Loucy (cell line): ENCODE measurements around the gene PEDS1.
"Not testable (repeated sequence)": the region's sequence is repeated elsewhere in the genome, so short reads cannot be mapped to it uniquely, and the experiment has no call there.

Experiments used
- H2AFZ ChIP-seq: fragments of 200-600 bp; sonication (generic); 2 replicates; pipeline ENCODE4 v1.6.0; 2016; ENCODE audit warnings: antibody characterized with exemption, mild to moderate bottlenecking, low read length, moderate library complexity
- H3F3A ChIP-seq: fragments of 200-600 bp; 2 replicates; pipeline ENCODE4 v1.6.0; 2016; ENCODE audit warnings: antibody characterized with exemption, low read depth, mild to moderate bottlenecking
- H3K27me3 ChIP-seq: fragments of 200-600 bp; sonication (generic); 2 replicates; pipeline ENCODE4 v1.6.1; 2014; ENCODE audit warnings: low read length, mild to moderate bottlenecking; ENCODE audit not compliant: insufficient read depth, poor library complexity, severe bottlenecking
- H3K36me3 ChIP-seq: fragments of 200-600 bp; sonication (generic); 2 replicates; pipeline ENCODE4 v1.6.1; 2016; ENCODE audit warnings: low read length; ENCODE audit not compliant: insufficient read depth
- H3K4me1 ChIP-seq: fragments of 200-600 bp; sonication (generic); 2 replicates; pipeline ENCODE4 v1.5.1; 2014; ENCODE audit warnings: low read length, mild to moderate bottlenecking; ENCODE audit not compliant: insufficient read depth, poor library complexity, severe bottlenecking
- H3K4me2 ChIP-seq: fragments of 200-600 bp; sonication (generic); 2 replicates; pipeline ENCODE4 v1.6.0; 2014; ENCODE audit warnings: antibody characterized with exemption, low read length, low read depth, mild to moderate bottlenecking; ENCODE audit not compliant: poor library complexity, severe bottlenecking
- H3K4me3 ChIP-seq: fragments of 200-600 bp; sonication (generic); 2 replicates; pipeline ENCODE4 v1.5.1; 2014; ENCODE audit warnings: low read length, mild to moderate bottlenecking, mixed read lengths; ENCODE audit not compliant: poor library complexity, severe bottlenecking
- H3K79me2 ChIP-seq: fragments of 200-600 bp; sonication (generic); 2 replicates; pipeline ENCODE4 v1.6.1; 2014; ENCODE audit warnings: low read length; ENCODE audit not compliant: insufficient read depth
- H3K9ac ChIP-seq: fragments of 200-600 bp; sonication (generic); 2 replicates; pipeline ENCODE4 v1.6.0; 2014; ENCODE audit warnings: mild to moderate bottlenecking, low read depth, low read length, moderate library complexity; ENCODE audit not compliant: poor library complexity, severe bottlenecking
- H3K9me2 ChIP-seq: fragments of 200-600 bp; sonication (generic); replicated peaks from 2 replicates; pipeline ENCODE4 v1.6.1; 2016; ENCODE audit warnings: low read depth, low read length, mixed read lengths
- H3K9me3 ChIP-seq: fragments of 200-600 bp; sonication (generic); 2 replicates; pipeline ENCODE4 v1.6.1; 2014; ENCODE audit warnings: mild to moderate bottlenecking, antibody characterized with exemption, low read length, low read depth; ENCODE audit not compliant: insufficient read depth
- H4K20me1 ChIP-seq: fragments of 200-600 bp; sonication (generic); 2 replicates; pipeline ENCODE4 v1.6.0; 2014; ENCODE audit warnings: antibody characterized with exemption, low read length, mild to moderate bottlenecking; ENCODE audit not compliant: insufficient read depth, poor library complexity, severe bottlenecking
- EZH2phosphoT487 ChIP-seq: fragments of 200-600 bp; IDR thresholded peaks from 2 replicates; pipeline ENCODE4 v1.6.1; 2018; ENCODE audit warnings: antibody characterized with exemption, mild to moderate bottlenecking, moderate library complexity, borderline replicate concordance
- TF ChIP-seq, protein P1 (sequence below): fragments of 200-600 bp; sonication (generic); conservative IDR thresholded peaks from 2 replicates; pipeline ENCODE4 v1.5.1; 2014; ENCODE audit warnings: mild to moderate bottlenecking, antibody characterized with exemption, low read length

The PEDS1 gene

DNA sequence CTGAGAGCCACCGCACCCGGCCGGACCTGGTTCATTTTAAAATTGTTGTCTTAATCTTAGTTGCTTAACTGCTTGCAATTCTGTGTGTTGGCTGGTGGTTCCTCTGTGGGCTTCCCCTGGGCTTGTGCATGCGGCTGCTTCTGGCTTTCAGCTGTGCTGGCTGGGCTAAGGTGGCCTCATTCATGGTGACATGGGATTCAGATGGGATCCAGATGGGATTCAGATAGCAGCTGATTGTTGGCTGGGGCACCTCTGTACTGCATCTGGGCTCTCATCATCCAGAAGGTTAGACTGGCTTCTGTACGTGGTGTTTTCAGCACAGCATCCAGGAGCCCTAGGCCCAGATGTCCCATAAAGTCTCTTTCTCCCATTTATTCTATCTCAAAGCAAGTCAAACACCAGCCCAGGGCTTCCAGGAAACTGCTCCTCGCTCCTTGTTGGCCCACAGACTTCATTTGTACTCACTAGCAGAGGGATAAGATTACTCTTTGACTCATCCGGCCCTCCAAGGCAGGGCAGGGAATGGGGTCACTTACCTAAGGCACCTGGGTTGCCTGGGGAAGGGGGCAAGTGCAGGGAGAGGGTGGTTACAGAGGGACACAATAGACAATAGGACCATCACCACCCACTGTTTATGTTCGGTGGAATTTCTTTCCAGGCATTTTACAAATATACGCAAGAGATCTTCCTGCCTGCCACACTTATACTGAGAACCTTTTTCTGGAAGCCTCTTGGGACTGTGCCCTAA lies 10.2 kb upstream of the PEDS1 start:
- H3K4me1 ChIP-seq: peaks cover 10% of the 10 kb centered on the region
- TF ChIP-seq EZH2phosphoT487: no peak
- TF ChIP-seq, protein P1, sequence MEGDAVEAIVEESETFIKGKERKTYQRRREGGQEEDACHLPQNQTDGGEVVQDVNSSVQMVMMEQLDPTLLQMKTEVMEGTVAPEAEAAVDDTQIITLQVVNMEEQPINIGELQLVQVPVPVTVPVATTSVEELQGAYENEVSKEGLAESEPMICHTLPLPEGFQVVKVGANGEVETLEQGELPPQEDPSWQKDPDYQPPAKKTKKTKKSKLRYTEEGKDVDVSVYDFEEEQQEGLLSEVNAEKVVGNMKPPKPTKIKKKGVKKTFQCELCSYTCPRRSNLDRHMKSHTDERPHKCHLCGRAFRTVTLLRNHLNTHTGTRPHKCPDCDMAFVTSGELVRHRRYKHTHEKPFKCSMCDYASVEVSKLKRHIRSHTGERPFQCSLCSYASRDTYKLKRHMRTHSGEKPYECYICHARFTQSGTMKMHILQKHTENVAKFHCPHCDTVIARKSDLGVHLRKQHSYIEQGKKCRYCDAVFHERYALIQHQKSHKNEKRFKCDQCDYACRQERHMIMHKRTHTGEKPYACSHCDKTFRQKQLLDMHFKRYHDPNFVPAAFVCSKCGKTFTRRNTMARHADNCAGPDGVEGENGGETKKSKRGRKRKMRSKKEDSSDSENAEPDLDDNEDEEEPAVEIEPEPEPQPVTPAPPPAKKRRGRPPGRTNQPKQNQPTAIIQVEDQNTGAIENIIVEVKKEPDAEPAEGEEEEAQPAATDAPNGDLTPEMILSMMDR: no peak
- no peak overlapping the region for H3K4me2 ChIP-seq

GRCh38 chr20:50161494-50161893 lies 8.0 kb upstream of the PEDS1 start:
- not testable (repeated sequence) for H3K9me2 ChIP-seq, H3K27me3 ChIP-seq, H3K79me2 ChIP-seq, H4K20me1 ChIP-seq, H3K9me3 ChIP-seq, H3K4me3 ChIP-seq, H3K9ac ChIP-seq, H3F3A ChIP-seq, H2AFZ ChIP-seq, H3K36me3 ChIP-seq, H3K4me2 ChIP-seq
- H3K4me1 ChIP-seq: peaks cover 10% of the 10 kb centered on the region

More for the DNA sequence above, 10.2 kb upstream of the PEDS1 start:
- no peaks in the 10 kb centered on the region for H3K79me2 ChIP-seq
- no peaks in the 10 kb centered on the region for H3K36me3 ChIP-seq
- no peaks in the 10 kb centered on the region for H3K9me2 ChIP-seq
- H2AFZ ChIP-seq: no peak overlapping the region
- H3K9ac ChIP-seq: no peak overlapping the region
- H3K4me3 ChIP-seq: no peak overlapping the region
- H3K27me3 ChIP-seq: no peaks in the 10 kb centered on the region
- no peaks in the 10 kb centered on the region for H3F3A ChIP-seq
- H4K20me1 ChIP-seq: no peaks in the 10 kb centered on the region
- no peaks in the 10 kb centered on the region for H3K9me3 ChIP-seq

GRCh38 chr20:50153153-50153499 lies 397 bp downstream of the PEDS1 start:
- Histone ChIP-seq H3K9me2 (no peaks in the 10 kb centered on the region), H3K36me3 (no peaks in the 10 kb centered on the region; the same call in 1 of the 2 replicates), H4K20me1 (peaks cover 29% of the 10 kb centered on the region), H3K9ac (peak overlapping the region; percentile 95), H2AFZ (peak overlapping the region; percentile 67), H3K4me3 (peak overlapping the region; percentile 96), H3F3A (no peaks in the 10 kb centered on the region), H3K9me3 (no peaks in the 10 kb centered on the region), H3K27me3 (no peaks in the 10 kb centered on the region), H3K79me2 (peaks cover 54% of the 10 kb centered on the region), H3K4me2 (peak overlapping the region; percentile 93), H3K4me1 (peaks cover 44% of the 10 kb centered on the region)
- TF ChIP-seq EZH2phosphoT487: no peak
- TF ChIP-seq, protein P1: no peak
